Vagina (tissue), 2 donors: Measurements from ENCODE around the gene CSMD2.

Experiments used
- POLR2A ChIP-seq, 2 donors: fragments of 450-650 bp; IDR thresholded peaks; one replicate each; pipeline ENCODE4 v1.6.1; 2017; ENCODE audit warnings: antibody characterized with exemption in 2 of 2, mild to moderate bottlenecking in 2 of 2, moderate library complexity in 2 of 2
- POLR2AphosphoS5 ChIP-seq, 2 donors: sonication (generic); formaldehyde crosslinking; IDR thresholded peaks; one replicate each; pipeline ENCODE4 v1.9.0; 2017; ENCODE audit warnings: antibody characterized with exemption in 2 of 2, mild to moderate bottlenecking in 2 of 2, low read depth in 1 of 2; ENCODE audit not compliant: insufficient read depth in 1 of 2
- TF ChIP-seq, protein P1 (sequence below), 3 experiments: fragments of 450-650 bp in 2 of 3; fragments of 200-600 bp in 1 of 3; sonication (generic) in 1 of 3; IDR thresholded peaks; one replicate each; pipeline ENCODE4 v1.5.1; 2017 to 2019; ENCODE audit warnings: antibody characterized with exemption in 3 of 3, mild to moderate bottlenecking in 2 of 3, moderate library complexity in 2 of 3

DNA sequence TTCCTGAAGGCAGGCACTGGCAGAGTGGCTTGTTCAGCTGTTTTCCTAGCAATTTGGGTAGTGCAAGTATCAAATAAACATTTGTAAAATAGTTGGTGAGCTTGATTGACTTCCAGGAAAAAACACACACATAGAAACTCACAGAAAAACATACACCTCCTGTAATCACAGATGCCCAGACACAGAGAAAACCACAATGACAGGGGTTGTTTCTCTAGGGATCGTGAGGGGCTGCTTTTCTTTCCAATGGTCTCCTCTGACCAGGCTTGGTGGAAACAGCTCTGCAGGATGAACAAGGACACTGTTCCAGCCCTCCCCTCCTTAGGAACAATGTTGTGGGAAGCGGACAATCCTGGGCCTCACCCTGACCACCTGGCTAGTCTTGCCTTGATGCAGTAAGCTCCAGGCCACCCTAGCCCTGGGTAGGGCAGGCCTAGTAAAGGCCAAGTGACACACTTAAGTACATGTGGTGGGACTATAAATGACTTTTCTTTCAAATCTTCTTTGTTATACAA is 443.7 kb downstream of the CSMD2 start:
- TF ChIP-seq, protein P1, sequence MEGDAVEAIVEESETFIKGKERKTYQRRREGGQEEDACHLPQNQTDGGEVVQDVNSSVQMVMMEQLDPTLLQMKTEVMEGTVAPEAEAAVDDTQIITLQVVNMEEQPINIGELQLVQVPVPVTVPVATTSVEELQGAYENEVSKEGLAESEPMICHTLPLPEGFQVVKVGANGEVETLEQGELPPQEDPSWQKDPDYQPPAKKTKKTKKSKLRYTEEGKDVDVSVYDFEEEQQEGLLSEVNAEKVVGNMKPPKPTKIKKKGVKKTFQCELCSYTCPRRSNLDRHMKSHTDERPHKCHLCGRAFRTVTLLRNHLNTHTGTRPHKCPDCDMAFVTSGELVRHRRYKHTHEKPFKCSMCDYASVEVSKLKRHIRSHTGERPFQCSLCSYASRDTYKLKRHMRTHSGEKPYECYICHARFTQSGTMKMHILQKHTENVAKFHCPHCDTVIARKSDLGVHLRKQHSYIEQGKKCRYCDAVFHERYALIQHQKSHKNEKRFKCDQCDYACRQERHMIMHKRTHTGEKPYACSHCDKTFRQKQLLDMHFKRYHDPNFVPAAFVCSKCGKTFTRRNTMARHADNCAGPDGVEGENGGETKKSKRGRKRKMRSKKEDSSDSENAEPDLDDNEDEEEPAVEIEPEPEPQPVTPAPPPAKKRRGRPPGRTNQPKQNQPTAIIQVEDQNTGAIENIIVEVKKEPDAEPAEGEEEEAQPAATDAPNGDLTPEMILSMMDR (IDR thresholded peaks at IDR 0.05) = no peak
- TF ChIP-seq POLR2AphosphoS5 (IDR thresholded peaks at IDR 0.05; ENCODE audit: insufficient read depth in 1 of 2, low read depth in 1 of 2) (no peak), POLR2A (IDR thresholded peaks at IDR 0.05) (no peak)
